Brain microvascular endothelial cell (primary cell): ENCODE results near the gene RSPRY1.

ENCODE experiments used
- DNase-seq: peaks from one replicate; pipeline ENCODE4 v3.0.0-alpha.2; 2020
- H3K27ac ChIP-seq: fragments of 250-450 bp; sonication (Bioruptor Pico); 2 replicates; pipeline ENCODE4 v1.5.1; 2020; ENCODE audit warnings: mild to moderate bottlenecking, moderate library complexity
- H3K27me3 ChIP-seq: fragments of 250-450 bp; sonication (Bioruptor Pico); replicated peaks from 2 replicates; pipeline ENCODE4 v1.5.1; 2020; ENCODE audit warnings: mild to moderate bottlenecking
- H3K36me3 ChIP-seq: fragments of 250-450 bp; sonication (Bioruptor Pico); replicated peaks from 2 replicates; pipeline ENCODE4 v1.5.1; 2020; ENCODE audit warnings: mild to moderate bottlenecking
- H3K4me3 ChIP-seq: 2 replicates; pipeline ENCODE4 v1.5.1; 2011; ENCODE audit warnings: low read depth, mild to moderate bottlenecking, control low read depth, low read length, moderate library complexity
- CTCF ChIP-seq: IDR thresholded peaks from 2 replicates; pipeline ENCODE4 v1.5.1; 2011; ENCODE audit warnings: low read depth, mild to moderate bottlenecking, moderate library complexity, low read length, control low read depth, inconsistent platforms; ENCODE audit errors: missing control alignments
- in situ Hi-C: cut with HindIII; loops from 2 replicates; pipeline ENCODE4 v1.10.0; 2017; ENCODE audit warnings: low sequenced_read_pairs, low pct_ligation_motif_present

Gene RSPRY1

GRCh38 chr16:57216968-57217367 lies 30.8 kb downstream of the RSPRY1 start:
- in situ Hi-C loops: no loop called here
- no peak for DNase-seq
- peaks cover 84% of the 10 kb centered on the region for H3K36me3 ChIP-seq

GRCh38 chr16:57223057-57223456 lies 36.9 kb downstream of the RSPRY1 start:
- Histone ChIP-seq H3K27me3 (no peaks in the 10 kb centered on the region), H3K27ac (no peak overlapping the region), H3K36me3 (peaks cover 63% of the 10 kb centered on the region), H3K4me3 (no peak overlapping the region)
- in situ Hi-C loops: no loop called here
- TF ChIP-seq CTCF: no peak
- no peak for DNase-seq

More at GRCh38 chr16:57216968-57217367, 30.8 kb downstream of the RSPRY1 start:
- Histone ChIP-seq H3K4me3 (no peak overlapping the region), H3K27ac (no peak overlapping the region), H3K27me3 (no peaks in the 10 kb centered on the region)
- TF ChIP-seq CTCF: no peak

- no peak for DNase-seq
- Histone ChIP-seq H3K4me3 (no peak overlapping the region), H3K27ac (no peak overlapping the region), H3K36me3 (peaks cover 58% of the 10 kb centered on the region), H3K27me3 (no peaks in the 10 kb centered on the region)
- TF ChIP-seq CTCF: no peak
- in situ Hi-C loops: no loop called here
Observed at GRCh38 chr16:57224651-57225335, 38.7 kb downstream of the RSPRY1 start.

- no peak for TF ChIP-seq CTCF
- Histone ChIP-seq H3K4me3 (no peak overlapping the region), H3K27me3 (no peaks in the 10 kb centered on the region), H3K36me3 (peaks cover 57% of the 10 kb centered on the region), H3K27ac (no peak overlapping the region)
- DNase-seq: no peak
- in situ Hi-C loops: no loop called here
Observed at GRCh38 chr16:57225978-57226377, 39.8 kb downstream of the RSPRY1 start.

GRCh38 chr16:57226701-57227621 lies 40.8 kb downstream of the RSPRY1 start:
- H3K27ac ChIP-seq: no peak overlapping the region
- peaks cover 57% of the 10 kb centered on the region for H3K36me3 ChIP-seq

More at GRCh38 chr16:57226701-57227621, 40.8 kb downstream of the RSPRY1 start:
- in situ Hi-C loops: no loop called here
- TF ChIP-seq CTCF: no peak
- Histone ChIP-seq H3K4me3 (no peak overlapping the region), H3K27me3 (no peaks in the 10 kb centered on the region)
- DNase-seq: no peak
